ENCODE data around the gene MBL2. TPM values are rescaled to one million over a fixed set of nuclear protein-coding genes. Genes with fewer than 3 reads are reported as not detected.

Gene MBL2
- polyA plus RNA-seq (not detected in 2 replicates), polyA minus RNA-seq (not detected in 2 replicates)

DNA sequence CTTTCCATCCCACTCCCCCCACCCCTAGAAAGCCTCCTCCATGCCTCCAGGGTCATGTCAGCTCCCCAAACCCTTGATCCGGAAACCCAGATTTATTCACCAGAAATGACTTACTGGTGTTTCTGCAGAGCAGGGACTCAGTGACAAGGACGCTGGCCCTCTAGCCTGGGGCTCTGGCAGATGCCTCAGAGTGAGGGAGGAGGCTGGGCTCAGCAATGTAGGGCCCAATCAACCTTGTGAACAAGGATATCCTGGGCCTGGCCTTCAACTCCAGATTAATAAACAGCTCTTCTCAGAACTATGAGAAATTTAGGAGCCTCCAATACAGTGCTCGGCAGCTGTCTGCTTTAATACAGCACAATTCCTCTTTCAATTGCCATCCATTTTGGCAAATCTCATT is at the start of gene MBL2:
MBL2 (minus strand) TSS at position 162 of the 400 bp plus-strand sequence. CDS start 1,149 bp downstream, outside the sequence.
- Histone ChIP-seq H3K79me2 (replicated peaks; ENCODE audit: insufficient read depth, low read length) (no peaks in the 10 kb centered on the region), H3K9me3 (ENCODE audit: low read length) (no peaks in the 10 kb centered on the region), H2AFZ (ENCODE audit: low read depth, low read length) (no peak within 1 kb of the TSS), H4K20me1 (ENCODE audit: insufficient read depth) (no peaks in the 10 kb centered on the region), H3F3A (ENCODE audit: insufficient read depth, low read length, poor library complexity, severe bottlenecking) (no peaks in the 10 kb centered on the region), H3K27ac (ENCODE audit: low read length) (no peak within 1 kb of the TSS), H3K9ac (ENCODE audit: low read length) (no peak within 1 kb of the TSS), H3K4me3 (ENCODE audit: low read length) (no peak within 1 kb of the TSS), H3K4me2 (ENCODE audit: low read length) (no peak within 1 kb of the TSS), H3K27me3 (ENCODE audit: insufficient read depth, low read depth, low read length) (no peaks in the 10 kb centered on the region), H3K36me3 (ENCODE audit: insufficient read depth, low read length) (no peaks in the 10 kb centered on the region), H3K9me2 (ENCODE audit: insufficient read depth, low read length) (no peaks in the 10 kb centered on the region)
- TF ChIP-seq SMC3 (conservative IDR thresholded peaks at IDR 0.05; ENCODE audit: poor library complexity) (no peak), EP300 (conservative IDR thresholded peaks at IDR 0.05; ENCODE audit: poor library complexity, severe bottlenecking) (no peak), RAD21 (conservative IDR thresholded peaks at IDR 0.05) (no peak), TAF1 (IDR thresholded peaks at IDR 0.05; ENCODE audit: low read depth) (no peak), MXI1 (conservative IDR thresholded peaks at IDR 0.05; ENCODE audit: poor library complexity, severe bottlenecking) (no peak), POLR2AphosphoS5 (IDR thresholded peaks at IDR 0.05) (no peak), EZH2 (IDR thresholded peaks at IDR 0.05; ENCODE audit: borderline replicate concordance, insufficient read depth, low read length, poor library complexity, severe bottlenecking) (no peak)
- TF ChIP-seq, protein P1, sequence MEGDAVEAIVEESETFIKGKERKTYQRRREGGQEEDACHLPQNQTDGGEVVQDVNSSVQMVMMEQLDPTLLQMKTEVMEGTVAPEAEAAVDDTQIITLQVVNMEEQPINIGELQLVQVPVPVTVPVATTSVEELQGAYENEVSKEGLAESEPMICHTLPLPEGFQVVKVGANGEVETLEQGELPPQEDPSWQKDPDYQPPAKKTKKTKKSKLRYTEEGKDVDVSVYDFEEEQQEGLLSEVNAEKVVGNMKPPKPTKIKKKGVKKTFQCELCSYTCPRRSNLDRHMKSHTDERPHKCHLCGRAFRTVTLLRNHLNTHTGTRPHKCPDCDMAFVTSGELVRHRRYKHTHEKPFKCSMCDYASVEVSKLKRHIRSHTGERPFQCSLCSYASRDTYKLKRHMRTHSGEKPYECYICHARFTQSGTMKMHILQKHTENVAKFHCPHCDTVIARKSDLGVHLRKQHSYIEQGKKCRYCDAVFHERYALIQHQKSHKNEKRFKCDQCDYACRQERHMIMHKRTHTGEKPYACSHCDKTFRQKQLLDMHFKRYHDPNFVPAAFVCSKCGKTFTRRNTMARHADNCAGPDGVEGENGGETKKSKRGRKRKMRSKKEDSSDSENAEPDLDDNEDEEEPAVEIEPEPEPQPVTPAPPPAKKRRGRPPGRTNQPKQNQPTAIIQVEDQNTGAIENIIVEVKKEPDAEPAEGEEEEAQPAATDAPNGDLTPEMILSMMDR (IDR thresholded peaks at IDR 0.05; ENCODE audit: poor library complexity, severe bottlenecking): no peak
- TF ChIP-seq, protein P2, sequence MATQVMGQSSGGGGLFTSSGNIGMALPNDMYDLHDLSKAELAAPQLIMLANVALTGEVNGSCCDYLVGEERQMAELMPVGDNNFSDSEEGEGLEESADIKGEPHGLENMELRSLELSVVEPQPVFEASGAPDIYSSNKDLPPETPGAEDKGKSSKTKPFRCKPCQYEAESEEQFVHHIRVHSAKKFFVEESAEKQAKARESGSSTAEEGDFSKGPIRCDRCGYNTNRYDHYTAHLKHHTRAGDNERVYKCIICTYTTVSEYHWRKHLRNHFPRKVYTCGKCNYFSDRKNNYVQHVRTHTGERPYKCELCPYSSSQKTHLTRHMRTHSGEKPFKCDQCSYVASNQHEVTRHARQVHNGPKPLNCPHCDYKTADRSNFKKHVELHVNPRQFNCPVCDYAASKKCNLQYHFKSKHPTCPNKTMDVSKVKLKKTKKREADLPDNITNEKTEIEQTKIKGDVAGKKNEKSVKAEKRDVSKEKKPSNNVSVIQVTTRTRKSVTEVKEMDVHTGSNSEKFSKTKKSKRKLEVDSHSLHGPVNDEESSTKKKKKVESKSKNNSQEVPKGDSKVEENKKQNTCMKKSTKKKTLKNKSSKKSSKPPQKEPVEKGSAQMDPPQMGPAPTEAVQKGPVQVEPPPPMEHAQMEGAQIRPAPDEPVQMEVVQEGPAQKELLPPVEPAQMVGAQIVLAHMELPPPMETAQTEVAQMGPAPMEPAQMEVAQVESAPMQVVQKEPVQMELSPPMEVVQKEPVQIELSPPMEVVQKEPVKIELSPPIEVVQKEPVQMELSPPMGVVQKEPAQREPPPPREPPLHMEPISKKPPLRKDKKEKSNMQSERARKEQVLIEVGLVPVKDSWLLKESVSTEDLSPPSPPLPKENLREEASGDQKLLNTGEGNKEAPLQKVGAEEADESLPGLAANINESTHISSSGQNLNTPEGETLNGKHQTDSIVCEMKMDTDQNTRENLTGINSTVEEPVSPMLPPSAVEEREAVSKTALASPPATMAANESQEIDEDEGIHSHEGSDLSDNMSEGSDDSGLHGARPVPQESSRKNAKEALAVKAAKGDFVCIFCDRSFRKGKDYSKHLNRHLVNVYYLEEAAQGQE (IDR thresholded peaks at IDR 0.05; ENCODE audit: borderline replicate concordance): no peak

DNA sequence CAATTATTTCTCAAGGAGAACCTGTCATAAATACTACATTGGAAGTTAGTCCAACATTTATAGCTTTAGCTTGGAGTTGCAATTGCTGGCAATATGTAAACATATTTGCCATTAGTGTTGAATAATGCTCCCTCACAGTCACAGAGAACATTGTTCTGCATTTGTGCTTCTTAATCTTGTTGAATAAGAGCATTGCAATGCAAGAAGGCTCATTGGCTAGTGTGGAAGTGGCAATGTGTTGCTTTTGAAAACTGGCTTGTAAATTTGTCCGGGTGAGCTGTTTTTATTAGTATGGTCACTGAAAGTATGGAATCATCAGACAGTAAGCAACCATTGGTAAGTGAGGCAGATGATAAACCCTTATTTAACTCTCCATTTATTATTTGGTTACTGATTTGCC is 47.7 kb upstream of the MBL2 start:
- H3K9ac ChIP-seq (ENCODE audit: low read length): no peak overlapping the region
- no peak overlapping the region for H3K4me2 ChIP-seq (ENCODE audit: low read length)
- H2AFZ ChIP-seq (ENCODE audit: low read depth, low read length): no peak overlapping the region
- H4K20me1 ChIP-seq (ENCODE audit: insufficient read depth): no peaks in the 10 kb centered on the region
- H3K9me2 ChIP-seq (ENCODE audit: insufficient read depth, low read length): no peaks in the 10 kb centered on the region
- no peaks in the 10 kb centered on the region for H3K79me2 ChIP-seq (replicated peaks; ENCODE audit: insufficient read depth, low read length)
- TF ChIP-seq EP300 (conservative IDR thresholded peaks at IDR 0.05; ENCODE audit: poor library complexity, severe bottlenecking): no peak
- TF ChIP-seq EZH2 (IDR thresholded peaks at IDR 0.05; ENCODE audit: borderline replicate concordance, insufficient read depth, low read length, poor library complexity, severe bottlenecking): no peak
- no peak for TF ChIP-seq RAD21 (conservative IDR thresholded peaks at IDR 0.05)
- TF ChIP-seq, protein P1 (IDR thresholded peaks at IDR 0.05; ENCODE audit: poor library complexity, severe bottlenecking): no peak
- TF ChIP-seq, protein P2 (IDR thresholded peaks at IDR 0.05; ENCODE audit: borderline replicate concordance): no peak
- no peak for TF ChIP-seq MXI1 (conservative IDR thresholded peaks at IDR 0.05; ENCODE audit: poor library complexity, severe bottlenecking)
- TF ChIP-seq POLR2AphosphoS5 (IDR thresholded peaks at IDR 0.05): no peak
- no peak for TF ChIP-seq SMC3 (conservative IDR thresholded peaks at IDR 0.05; ENCODE audit: poor library complexity)
- TF ChIP-seq TAF1 (IDR thresholded peaks at IDR 0.05; ENCODE audit: low read depth): no peak
- H3K27ac ChIP-seq (ENCODE audit: low read length): no peak overlapping the region
- no peaks in the 10 kb centered on the region for H3F3A ChIP-seq (ENCODE audit: insufficient read depth, low read length, poor library complexity, severe bottlenecking)
- no peaks in the 10 kb centered on the region for H3K9me3 ChIP-seq (ENCODE audit: low read length)
- H3K4me3 ChIP-seq (ENCODE audit: low read length): no peak overlapping the region
- no peaks in the 10 kb centered on the region for H3K36me3 ChIP-seq (ENCODE audit: insufficient read depth, low read length)
- no peaks in the 10 kb centered on the region for H3K27me3 ChIP-seq (ENCODE audit: insufficient read depth, low read depth, low read length)

Data from neural cell (in vitro differentiated cells).